SU-DHL-6 (cell line): ENCODE data around the gene RINL.

ENCODE experiments used
- H2AFZ ChIP-seq: fragments of 200-600 bp; sonication (generic); 2 replicates; pipeline ENCODE4 v1.6.1; 2014; ENCODE audit warnings: low read depth, mild to moderate bottlenecking, moderate library complexity, mixed read lengths, antibody characterized with exemption, low read length; ENCODE audit not compliant: severe bottlenecking
- H3F3A ChIP-seq: fragments of 200-600 bp; shearing (Covaris generic); 2 replicates; pipeline ENCODE4 v1.6.0; 2016; ENCODE audit warnings: antibody characterized with exemption, mild to moderate bottlenecking; ENCODE audit not compliant: insufficient read depth
- H3K27ac ChIP-seq: fragments of 200-600 bp; sonication (generic); 2 replicates; pipeline ENCODE4 v1.5.1; 2016; ENCODE audit warnings: low read depth, mild to moderate bottlenecking, low read length, moderate library complexity, mixed read lengths
- H3K27me3 ChIP-seq: fragments of 200-600 bp; sonication (generic), shearing (Covaris generic); 2 replicates; pipeline ENCODE4 v1.6.0; 2014; ENCODE audit warnings: mild to moderate bottlenecking, low read length
- H3K36me3 ChIP-seq: fragments of 200-600 bp; sonication (generic); 2 replicates; pipeline ENCODE4 v1.6.1; 2014; ENCODE audit warnings: mild to moderate bottlenecking, low read length, mixed read lengths
- H3K4me2 ChIP-seq: fragments of 300-600, 200-600 bp; shearing (Covaris generic), sonication (generic); 2 replicates; pipeline ENCODE4 v1.6.0; 2014; ENCODE audit warnings: low read length, low read depth, mild to moderate bottlenecking; ENCODE audit not compliant: poor library complexity, severe bottlenecking
- H3K4me3 ChIP-seq: fragments of 200-600 bp; sonication (generic); 2 replicates; pipeline ENCODE4 v1.5.1; 2014; ENCODE audit warnings: antibody characterized with exemption, low read length, mild to moderate bottlenecking, mixed read lengths; ENCODE audit not compliant: insufficient read depth, poor library complexity, severe bottlenecking
- H3K79me2 ChIP-seq: fragments of 200-600 bp; sonication (generic); 2 replicates; pipeline ENCODE4 v1.6.1; 2014; ENCODE audit warnings: mild to moderate bottlenecking, low read length, moderate library complexity; ENCODE audit not compliant: insufficient read depth
- H3K9ac ChIP-seq: fragments of 200-600 bp; sonication (generic); 2 replicates; pipeline ENCODE4 v1.7.0; 2014; ENCODE audit warnings: mild to moderate bottlenecking, low read length
- H3K9me2 ChIP-seq: fragments of 200-600 bp; sonication (generic); replicated peaks from 2 replicates; pipeline ENCODE4 v1.6.1; 2014; ENCODE audit warnings: low read length; ENCODE audit not compliant: insufficient read depth
- H3K9me3 ChIP-seq: fragments of 200-600 bp; sonication (generic); 2 replicates; pipeline ENCODE4 v1.6.1; 2014; ENCODE audit warnings: low read length, mixed read lengths; ENCODE audit not compliant: insufficient read depth
- H4K20me1 ChIP-seq: fragments of 200-600 bp; sonication (generic); 2 replicates; pipeline ENCODE4 v1.6.1; 2014; ENCODE audit warnings: low read depth, mild to moderate bottlenecking, antibody characterized with exemption, low read length, moderate library complexity, mixed read lengths
- CTCF ChIP-seq: fragments of 200-600 bp; sonication (generic); IDR thresholded peaks from one replicate; pipeline ENCODE4 v1.5.1; 2017; ENCODE audit warnings: antibody characterized with exemption, mild to moderate bottlenecking, low read length, moderate library complexity; ENCODE audit not compliant: insufficient read depth, poor library complexity, severe bottlenecking
- EZH2phosphoT487 ChIP-seq: fragments of 200-600 bp; sonication (generic), shearing (Covaris generic); conservative IDR thresholded peaks from 2 replicates; pipeline ENCODE4 v1.6.1; 2018; ENCODE audit warnings: mild to moderate bottlenecking, antibody characterized with exemption, low read length, moderate library complexity, mixed read lengths

Gene RINL

GRCh38 chr19:38870612-38871011 is 7.5 kb downstream of the RINL start:
- peak overlapping the region; percentile 74 for H3K4me2 ChIP-seq
- peaks cover 34% of the 10 kb centered on the region for H3F3A ChIP-seq
- no peaks in the 10 kb centered on the region for H3K36me3 ChIP-seq
- H3K27me3 ChIP-seq = no peaks in the 10 kb centered on the region
- H4K20me1 ChIP-seq = no peaks in the 10 kb centered on the region
- no peaks in the 10 kb centered on the region for H3K9me2 ChIP-seq
- TF ChIP-seq EZH2phosphoT487 = no peak
- TF ChIP-seq CTCF = no peak
- H3K4me3 ChIP-seq = peak overlapping the region; percentile 49
- no peak overlapping the region for H2AFZ ChIP-seq
- no peaks in the 10 kb centered on the region for H3K9me3 ChIP-seq
- peak overlapping the region; percentile 71 for H3K9ac ChIP-seq
- peak overlapping the region; percentile 63; the same call in 1 of the 2 replicates for H3K27ac ChIP-seq
- peaks cover 5% of the 10 kb centered on the region; the same call in 1 of the 2 replicates for H3K79me2 ChIP-seq

GRCh38 chr19:38869836-38870607 is 8.1 kb downstream of the RINL start:
- TF ChIP-seq EZH2phosphoT487 (no peak), CTCF (peak; percentile 91)
- Histone ChIP-seq H3F3A (peaks cover 39% of the 10 kb centered on the region), H3K4me3 (peak overlapping the region; percentile 51), H3K27me3 (no peaks in the 10 kb centered on the region), H3K9me3 (no peaks in the 10 kb centered on the region), H3K27ac (peak overlapping the region; percentile 82), H3K79me2 (peaks cover 5% of the 10 kb centered on the region; the same call in 1 of the 2 replicates), H3K36me3 (no peaks in the 10 kb centered on the region), H3K4me2 (peak overlapping the region; percentile 74), H2AFZ (peak overlapping the region; percentile 15), H3K9ac (peak overlapping the region; percentile 71), H3K9me2 (no peaks in the 10 kb centered on the region), H4K20me1 (no peaks in the 10 kb centered on the region)

GRCh38 chr19:38869160-38869835 is 8.8 kb downstream of the RINL start:
- Histone ChIP-seq H4K20me1 (no peaks in the 10 kb centered on the region), H3K27ac (peak overlapping the region; percentile 82), H3K27me3 (no peaks in the 10 kb centered on the region), H3K9ac (peak overlapping the region; percentile 71), H3K4me2 (peak overlapping the region; percentile 74), H3K9me3 (no peaks in the 10 kb centered on the region), H3K9me2 (no peaks in the 10 kb centered on the region), H3F3A (peaks cover 46% of the 10 kb centered on the region), H3K79me2 (peaks cover 5% of the 10 kb centered on the region; the same call in 1 of the 2 replicates), H3K36me3 (no peaks in the 10 kb centered on the region), H2AFZ (peak overlapping the region; percentile 15), H3K4me3 (peak overlapping the region; percentile 51)
- no peak for TF ChIP-seq CTCF
